ENCODE data around the gene LAMTOR4.
"Not testable (repeated sequence)": the region's sequence is repeated elsewhere in the genome, so short reads cannot be mapped to it uniquely, and the experiment has no call there.

Gene LAMTOR4

DNA sequence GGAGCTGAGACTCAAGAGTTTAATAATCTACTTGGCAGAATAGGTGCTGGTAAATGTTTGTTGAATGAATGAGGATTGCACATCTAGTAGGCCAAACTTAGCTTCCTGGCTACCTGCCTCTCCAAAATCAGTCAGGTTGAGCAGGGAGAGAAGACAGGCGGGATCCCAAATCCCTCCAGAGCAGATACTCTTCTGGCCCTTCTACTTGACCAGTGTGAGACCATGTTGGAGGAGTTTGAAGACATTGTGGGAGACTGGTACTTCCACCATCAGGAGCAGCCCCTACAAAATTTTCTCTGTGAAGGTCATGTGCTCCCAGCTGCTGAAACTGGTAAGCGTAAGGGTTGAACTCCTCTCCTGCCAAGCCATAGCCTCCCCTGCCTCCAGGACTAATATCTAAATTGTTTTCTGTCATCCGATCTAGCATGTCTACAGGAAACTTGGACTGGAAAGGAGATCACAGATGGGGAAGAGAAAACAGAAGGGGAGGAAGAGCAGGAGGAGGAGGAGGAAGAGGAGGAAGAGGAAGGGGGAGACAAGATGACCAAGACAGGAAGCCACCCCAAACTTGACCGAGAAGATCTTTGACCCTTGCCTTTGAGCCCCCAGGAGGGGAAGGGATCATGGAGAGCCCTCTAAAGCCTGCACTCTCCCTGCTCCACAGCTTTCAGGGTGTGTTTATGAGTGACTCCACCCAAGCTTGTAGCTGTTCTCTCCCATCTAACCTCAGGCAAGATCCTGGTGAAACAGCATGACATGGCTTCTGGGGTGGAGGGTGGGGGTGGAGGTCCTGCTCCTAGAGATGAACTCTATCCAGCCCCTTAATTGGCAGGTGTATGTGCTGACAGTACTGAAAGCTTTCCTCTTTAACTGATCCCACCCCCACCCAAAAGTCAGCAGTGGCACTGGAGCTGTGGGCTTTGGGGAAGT, 24.2 kb upstream of the LAMTOR4 start:
- DNase-seq = no peak

DNA sequence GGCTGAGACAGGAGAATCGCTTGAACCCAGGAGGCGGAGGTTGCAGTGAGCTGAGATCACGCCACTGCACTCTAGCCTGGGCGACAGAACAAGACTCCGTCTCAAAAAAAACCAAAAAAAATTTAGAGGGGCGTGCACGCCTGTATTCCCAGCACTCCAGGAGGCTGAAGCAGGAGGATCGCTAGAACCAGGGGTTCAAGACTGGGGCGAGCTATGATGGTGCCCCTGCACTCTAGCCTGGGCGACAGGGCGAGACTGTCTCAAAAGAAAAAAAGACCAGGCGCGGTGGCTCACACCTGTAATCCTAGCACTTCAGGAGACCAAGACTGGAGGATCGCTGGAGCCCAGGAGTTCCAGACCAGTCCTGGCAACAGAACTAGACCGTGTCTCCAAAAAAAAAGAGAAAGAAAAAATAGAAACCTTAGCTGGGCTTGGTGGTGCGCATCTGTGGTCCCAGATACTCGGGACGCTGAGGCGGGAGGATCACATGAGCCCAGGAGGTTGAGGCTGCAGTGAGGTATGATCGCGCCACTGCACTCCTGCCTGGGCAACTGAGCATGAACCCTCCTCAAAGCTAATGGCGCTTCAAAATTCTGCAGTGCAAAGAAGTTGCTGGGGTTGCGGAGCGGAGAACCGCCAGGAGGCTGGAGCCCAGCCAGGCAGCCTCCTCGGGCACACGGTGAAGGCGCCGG, 22.3 kb upstream of the LAMTOR4 start:
- DNase-seq = no peak

DNA sequence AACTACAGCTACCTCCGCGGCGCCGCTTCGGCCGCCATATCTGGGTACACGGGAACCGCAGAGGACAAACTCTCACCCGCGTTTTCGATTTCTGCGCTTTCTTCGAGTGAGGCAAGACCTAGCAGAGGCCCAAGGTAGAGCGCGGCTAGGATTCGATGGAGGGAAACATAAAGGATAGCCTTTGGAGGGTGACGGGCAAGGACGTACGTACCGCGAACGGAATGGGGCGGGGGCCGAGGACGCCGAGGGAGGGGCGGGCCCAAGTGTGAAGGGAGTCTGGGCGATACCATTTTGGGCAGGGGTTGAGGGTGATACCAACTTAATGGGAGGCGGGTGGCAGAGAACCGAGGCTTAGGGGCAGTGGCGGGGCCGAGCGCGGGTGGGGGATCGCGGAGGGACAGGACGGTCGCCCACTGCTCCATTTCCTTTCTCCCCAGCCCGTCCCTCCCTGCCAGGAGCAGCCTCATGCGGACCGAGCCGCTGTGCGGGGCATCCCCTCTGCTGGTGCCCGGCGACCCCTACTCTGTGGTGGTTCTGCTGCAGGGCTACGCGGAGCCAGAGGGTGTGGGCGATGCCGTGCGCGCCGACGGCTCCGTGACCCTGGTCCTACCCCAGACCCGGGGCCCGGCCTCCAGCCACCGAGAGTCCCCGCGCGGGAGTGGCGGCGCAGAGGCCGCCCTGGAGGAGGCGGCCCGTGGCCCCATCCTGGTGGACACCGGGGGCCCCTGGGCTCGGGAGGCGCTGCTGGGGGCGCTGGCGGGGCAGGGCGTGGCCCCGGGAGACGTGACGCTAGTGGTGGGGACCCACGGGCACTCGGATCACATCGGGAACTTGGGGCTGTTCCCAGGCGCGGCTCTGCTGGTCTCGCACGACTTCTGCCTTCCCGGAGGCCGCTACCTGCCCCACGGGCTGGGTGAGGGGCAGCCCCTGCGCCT, 21.5 kb upstream of the LAMTOR4 start, which contains the start of gene MBLAC1:
MBLAC1 (plus strand) TSS at position 37 of the 935 bp plus-strand sequence; CDS start at position 466, 429 bp downstream.
- DNase-seq = peak; percentile 98

GRCh38 chr7:100127866-100128636, 20.7 kb upstream of the LAMTOR4 start:
- peak; percentile 68 for DNase-seq

GRCh38 chr7:100128637-100128963, 20.1 kb upstream of the LAMTOR4 start:
- no peak for DNase-seq

DNA sequence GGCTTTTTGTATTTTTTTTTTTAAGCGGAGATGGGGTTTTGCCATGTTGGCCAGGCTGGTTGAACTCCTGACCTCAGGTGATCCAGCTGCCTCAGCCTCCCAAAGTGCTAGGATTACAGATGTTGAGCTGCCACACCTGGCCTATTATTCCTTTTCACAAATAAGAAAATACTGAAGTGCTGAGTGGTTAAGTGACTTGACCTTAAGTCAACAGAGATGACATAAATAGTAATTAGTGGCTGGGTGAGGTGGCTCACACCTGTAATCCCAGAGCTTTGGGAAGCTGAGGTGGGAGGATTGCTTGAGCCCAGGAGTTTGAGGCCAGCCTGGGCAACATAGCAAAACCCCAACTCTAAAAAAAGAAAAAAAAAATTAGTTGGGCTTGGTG, 18.5 kb upstream of the LAMTOR4 start:
- not testable (repeated sequence) for DNase-seq

DNA sequence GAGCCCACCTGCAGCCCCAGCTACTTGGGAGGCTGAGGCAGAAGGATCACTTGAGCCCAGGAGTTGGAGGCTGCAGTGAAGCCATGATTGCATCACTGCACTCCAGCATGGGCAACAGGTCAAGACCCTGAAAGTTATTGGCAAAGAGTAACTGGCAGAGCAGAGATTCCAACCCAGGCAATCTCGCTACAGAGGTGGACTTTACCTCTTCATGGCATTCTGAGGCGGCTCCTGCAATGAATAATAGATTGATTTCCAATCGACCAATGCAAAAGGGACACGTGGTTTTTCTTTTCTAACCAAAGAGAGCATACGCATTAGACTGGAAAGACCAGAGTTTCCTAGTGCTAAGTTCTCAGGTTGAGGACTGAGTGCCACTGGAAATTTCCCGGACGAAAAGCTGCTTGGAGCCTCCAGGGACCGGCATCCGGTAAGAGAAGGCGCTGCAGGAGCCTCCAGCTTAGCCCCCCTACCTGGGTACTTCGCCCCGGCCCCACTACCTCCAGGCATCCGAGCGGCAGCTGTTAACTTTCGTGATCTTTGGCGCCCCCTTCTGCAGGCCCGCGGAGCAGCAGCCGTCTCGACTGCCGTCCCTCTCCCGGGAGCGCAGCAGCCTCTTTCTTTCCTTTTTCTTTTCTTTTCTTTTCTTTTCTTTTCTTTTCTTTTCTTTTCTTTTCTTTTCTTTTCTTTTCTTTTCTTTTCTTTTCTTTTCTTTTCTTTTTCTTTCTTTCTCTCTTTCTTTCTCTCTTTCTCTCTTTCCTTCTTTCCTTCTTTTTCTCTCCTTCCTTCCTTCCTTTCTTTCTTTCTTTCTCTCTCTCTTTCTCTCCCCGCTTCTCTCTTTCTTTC, 17.9 kb upstream of the LAMTOR4 start:
- peak; percentile 94 for DNase-seq

DNA sequence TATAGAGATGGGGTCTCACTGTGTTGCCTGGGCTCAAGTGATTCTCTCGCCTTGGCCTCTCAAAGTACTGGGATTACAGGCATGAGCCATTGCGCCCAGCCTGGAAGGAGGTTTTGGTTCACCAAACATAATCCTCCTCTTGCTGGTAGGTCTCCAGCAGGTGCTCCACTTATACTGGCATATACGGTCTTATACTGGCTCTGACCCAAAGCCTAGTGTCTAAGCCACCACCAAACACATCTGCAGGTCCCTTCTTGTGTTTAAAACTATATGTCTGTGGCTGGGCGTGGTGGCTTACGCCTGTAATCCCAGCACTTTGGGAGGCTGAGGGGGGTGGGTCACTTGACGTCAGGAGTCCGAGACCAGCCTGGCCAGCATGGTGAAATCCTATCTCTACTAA, 16.6 kb upstream of the LAMTOR4 start:
- peak; percentile 36 for DNase-seq

- peak; percentile 91 for DNase-seq
Measured at GRCh38 chr7:100132697-100133151, 16.0 kb upstream of the LAMTOR4 start.

GRCh38 chr7:100137851-100138760, 10.6 kb upstream of the LAMTOR4 start:
- DNase-seq = no peak

GRCh38 chr7:100141555-100141949, 7.2 kb upstream of the LAMTOR4 start:
- DNase-seq = no peak

GRCh38 chr7:100142461-100142860, 6.3 kb upstream of the LAMTOR4 start:
- DNase-seq = no peak

DNA sequence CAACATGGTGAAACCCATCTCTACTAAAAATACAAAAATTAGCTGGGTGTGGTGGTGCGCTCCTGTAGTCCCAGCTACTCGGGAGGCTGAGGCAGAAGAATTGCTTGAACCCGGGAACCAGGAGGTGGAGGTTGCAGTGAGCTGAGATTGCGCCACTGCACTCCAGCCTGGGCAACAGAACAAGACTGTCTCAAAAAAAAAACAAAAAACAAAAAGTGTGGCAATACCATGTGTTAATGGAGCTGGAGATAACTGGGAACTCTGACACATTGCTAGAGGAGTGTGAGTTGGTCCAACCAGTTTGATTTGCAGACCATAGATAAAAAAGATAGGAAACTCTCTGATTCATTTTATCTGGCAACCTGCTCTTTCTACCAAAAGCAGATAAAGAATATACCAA, 2.4 kb upstream of the LAMTOR4 start:
- DNase-seq = peak; percentile 81

GRCh38 chr7:100147278-100147677, 1.4 kb upstream of the LAMTOR4 start:
- DNase-seq = no peak

DNA sequence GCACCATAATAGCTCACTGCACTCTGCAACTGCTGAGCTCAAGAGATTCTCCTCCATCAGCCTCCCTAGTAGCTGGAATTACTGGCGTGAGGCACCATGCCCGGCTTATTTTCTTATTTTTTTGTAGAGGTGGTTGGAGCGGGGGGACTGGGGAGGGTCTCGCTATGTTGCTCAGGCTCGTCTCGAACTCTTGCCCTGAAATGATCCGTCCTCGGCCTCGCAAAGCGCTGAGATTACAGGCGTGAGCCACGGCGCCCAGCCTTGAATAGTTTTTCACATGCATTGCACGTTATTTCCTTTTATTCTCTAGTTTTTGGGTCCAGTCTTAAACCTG, 526 bp upstream of the LAMTOR4 start:
- no peak for DNase-seq

GRCh38 chr7:100152404-100152803, 3.7 kb downstream of the LAMTOR4 start:
- DNase-seq = peak; percentile 91

DNA sequence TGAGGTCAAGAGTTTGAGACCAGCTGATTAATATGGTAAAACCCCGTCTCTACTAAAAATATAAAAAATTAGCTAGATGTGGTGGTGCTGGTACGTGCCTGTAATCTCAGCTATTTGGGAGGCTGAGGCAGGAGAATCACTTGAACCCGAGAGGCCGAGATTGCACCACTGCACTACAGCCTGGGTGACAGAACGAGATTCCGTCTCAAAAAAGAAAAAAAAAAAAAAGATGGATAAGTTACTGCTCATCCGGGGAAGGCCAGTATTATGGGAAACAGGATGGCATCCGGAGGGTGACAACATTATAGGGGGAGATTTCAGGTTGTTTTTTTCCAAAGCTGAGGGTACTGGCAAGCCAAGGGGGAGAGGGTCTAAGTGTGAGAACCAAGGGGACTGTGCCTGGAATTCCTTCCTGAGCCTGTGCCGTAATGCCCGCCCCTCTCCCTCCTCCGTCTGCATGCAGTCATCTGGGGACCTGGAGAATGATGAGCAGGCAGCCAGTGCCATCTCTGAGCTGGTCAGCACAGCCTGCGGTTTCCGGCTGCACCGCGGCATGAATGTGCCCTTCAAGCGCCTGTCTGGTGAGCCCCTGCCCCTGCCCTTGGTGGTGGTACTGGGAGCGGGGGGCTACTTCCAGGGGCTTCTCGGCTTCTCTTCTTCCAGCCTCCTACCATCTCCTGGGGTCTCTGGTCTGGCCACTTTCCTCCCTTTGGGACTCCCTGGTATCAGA, 4.4 kb downstream of the LAMTOR4 start:
- no peak for DNase-seq

DNA sequence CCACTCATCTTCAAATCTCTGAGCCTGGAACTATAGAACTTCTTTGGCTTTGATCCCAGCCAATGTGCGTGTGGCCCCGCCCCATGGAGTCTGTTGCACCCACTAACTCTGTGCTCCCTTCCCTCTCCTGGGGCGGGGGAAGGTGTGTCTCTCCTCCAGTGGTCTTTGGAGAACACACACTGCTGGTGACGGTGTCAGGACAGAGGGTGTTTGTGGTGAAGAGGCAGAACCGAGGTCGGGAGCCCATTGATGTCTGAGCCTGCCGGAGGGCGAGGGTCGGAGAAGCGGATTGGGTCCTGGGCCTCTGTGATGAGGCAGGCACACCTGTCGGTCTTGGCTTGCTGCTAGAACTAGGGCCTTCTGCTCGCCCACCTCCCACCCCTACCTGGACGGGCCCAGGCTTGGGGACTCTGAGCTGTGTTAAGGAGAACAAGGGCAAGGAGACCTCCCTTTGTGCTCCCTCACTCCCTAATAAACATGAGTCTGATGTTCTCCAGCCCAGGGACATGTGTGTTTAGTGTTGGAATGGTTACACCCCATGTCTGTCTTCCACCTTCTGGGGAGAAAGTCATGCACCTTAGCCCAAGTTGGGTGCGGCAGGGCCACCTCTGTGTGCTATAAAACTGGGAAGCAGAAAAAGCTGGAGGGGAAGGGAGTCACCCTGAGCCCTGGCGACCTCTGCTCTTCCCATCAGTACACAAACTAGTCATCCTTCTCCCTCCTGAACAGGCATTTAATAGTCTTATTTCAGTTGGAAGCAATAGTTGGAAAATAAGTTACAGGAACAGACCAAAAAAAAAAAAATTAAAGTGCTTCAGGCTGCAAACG, 5.2 kb downstream of the LAMTOR4 start:
- no peak for DNase-seq
